H1 (cell line): ENCODE data around the gene TRIM24. TPM values are rescaled to one million over a fixed set of nuclear protein-coding genes. Genes with fewer than 3 reads are reported as not detected.

Source experiments
- POLR2AphosphoS5 ChIP-seq: IDR thresholded peaks from 2 replicates; pipeline ENCODE4 v1.6.1; 2011; ENCODE audit warnings: low read depth, low read length
- RAD21 ChIP-seq, 2 experiments: IDR thresholded peaks in 1 of 2; conservative IDR thresholded peaks in 1 of 2; 2 replicates each; pipeline ENCODE4 v1.6.1; 2011; ENCODE audit warnings: low read depth in 2 of 2, low read length in 2 of 2, improper control_type of control experiment in 1 of 2, inconsistent platforms in 1 of 2, mild to moderate bottlenecking in 1 of 2, moderate library complexity in 1 of 2
- polyA plus RNA-seq, 7 experiments: library from polyadenylated mRNA; depleted of rRNA in 3 of 7; stranded (reverse) in 5 of 7; unstranded in 2 of 7; fragments of >200 nt in 5 of 7; fragments of 200-250 nt in 2 of 7; gene quantifications; 1 replicate in 5 of 7; 2 replicates in 1 of 7; 4 replicates in 1 of 7; pipeline versions ENCODE4 v1.2.1 to v1.2.3, GENCODE V29; 2011 to 2013; ENCODE audit warnings: missing spikeins in 2 of 7, mixed read lengths in 2 of 7
- total RNA-seq: library from RNA; stranded (reverse); fragmentation: NEBNext Ultra II Directional; extraction: Animal tissue kit (Norgen Biotek cat#: 25700); gene quantifications from 2 replicates; pipeline ENCODE4 v1.2.1, GENCODE V29; 2021

The TRIM24 gene
- total and polyA plus RNA-seq, 2 of the 8 experiments (the other 6 are each of a cell fraction or from before 2014, with no cell fraction given), result 67.6 to 149 TPM

DNA sequence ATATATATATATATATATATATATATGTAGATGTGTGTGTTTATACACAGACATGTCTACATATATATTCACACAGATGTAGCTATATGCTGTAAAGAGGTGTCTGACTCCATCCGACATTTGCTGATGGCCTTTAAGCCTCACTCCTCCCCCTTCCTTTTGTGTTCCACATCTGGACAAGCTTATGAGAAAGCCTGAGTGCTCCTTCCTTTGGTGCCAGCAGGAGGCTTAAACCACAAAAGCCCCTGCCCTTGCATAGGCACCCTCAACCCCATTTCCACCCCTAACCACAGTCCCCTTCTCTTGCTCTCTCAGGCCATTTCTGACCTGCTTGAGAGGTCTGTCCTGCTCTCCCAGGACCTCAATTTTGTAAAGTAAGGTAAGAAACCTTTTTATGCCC is 142.4 kb downstream of the TRIM24 start (continued):
- no peak for TF ChIP-seq RAD21 (IDR thresholded peaks at IDR 0.05 in 1 of 2, conservative IDR thresholded peaks at IDR 0.05 in 1 of 2; ENCODE audit: low read depth in 2 of 2, low read length in 2 of 2)
- no peak for TF ChIP-seq POLR2AphosphoS5
- TF ChIP-seq, all 59 proteins: peak for 0
